Keratinocyte (primary cell): ENCODE results near the gene ASRGL1. TPM values are rescaled to one million over a fixed set of nuclear protein-coding genes. Genes with fewer than 3 reads are reported as not detected.

Experiments used
- DNase-seq: peaks from one replicate; pipeline ENCODE4 v3.0.0-alpha.2; 2011; ENCODE audit warnings: low read depth, missing footprints, low spot score
- FAIRE-seq: peaks from 2 replicates; lab custom pipeline; 2011; peaks lifted over from hg19 to GRCh38; lab: Jason Lieb, UNC
- H2AFZ ChIP-seq: 2 replicates; pipeline ENCODE4 v1.6.0; 2012; ENCODE audit warnings: low read length, control low read depth, inconsistent platforms; ENCODE audit not compliant: control insufficient read depth
- H3K27ac ChIP-seq: 2 replicates; pipeline ENCODE4 v1.5.1; 2011; ENCODE audit warnings: low read length; ENCODE audit not compliant: control insufficient read depth, insufficient read depth
- H3K27me3 ChIP-seq: 3 replicates; pipeline ENCODE4 v1.6.0; 2011; ENCODE audit warnings: low read length; ENCODE audit not compliant: control insufficient read depth, insufficient read depth; ENCODE audit errors: extremely low read depth
- H3K36me3 ChIP-seq, 2 experiments: 2 replicates in 1 of 2; 3 replicates in 1 of 2; pipeline ENCODE4 v1.5.1; 2011; ENCODE audit warnings: low read length in 2 of 2, mild to moderate bottlenecking in 1 of 2; ENCODE audit not compliant: control insufficient read depth in 2 of 2, insufficient read depth in 2 of 2; ENCODE audit errors: extremely low read depth in 1 of 2
- H3K4me1 ChIP-seq: 3 replicates; pipeline ENCODE4 v1.5.1; 2011; ENCODE audit warnings: low read length; ENCODE audit not compliant: control insufficient read depth, insufficient read depth; ENCODE audit errors: extremely low read depth
- H3K4me2 ChIP-seq: 3 replicates; pipeline ENCODE4 v1.6.0; 2011; ENCODE audit warnings: low read depth, low read length; ENCODE audit not compliant: control insufficient read depth, insufficient read depth; ENCODE audit errors: extremely low read depth
- H3K4me3 ChIP-seq, 3 experiments: fragments of 200-600 bp in 1 of 3; sonication (generic) in 1 of 3; 2 replicates in 2 of 3; 3 replicates in 1 of 3; pipeline ENCODE4 v1.5.1; 2011 to 2016; ENCODE audit warnings: low read length in 3 of 3, mild to moderate bottlenecking in 3 of 3, control low read depth in 2 of 3, inconsistent platforms in 1 of 3, low read depth in 1 of 3, mixed read lengths in 1 of 3, mixed run types in 1 of 3, moderate library complexity in 1 of 3; ENCODE audit not compliant: control insufficient read depth in 2 of 3, insufficient read depth in 2 of 3; ENCODE audit errors: extremely low read depth in 1 of 3
- H3K79me2 ChIP-seq: 2 replicates; pipeline ENCODE4 v1.6.0; 2012; ENCODE audit warnings: low read length; ENCODE audit not compliant: control insufficient read depth, insufficient read depth
- H3K9ac ChIP-seq: 3 replicates; pipeline ENCODE4 v1.6.0; 2011; ENCODE audit warnings: low read length; ENCODE audit not compliant: control insufficient read depth, insufficient read depth; ENCODE audit errors: extremely low read depth
- H3K9me1 ChIP-seq: 3 replicates; pipeline ENCODE4 v1.6.0; 2011; ENCODE audit warnings: low read length; ENCODE audit not compliant: control insufficient read depth, insufficient read depth; ENCODE audit errors: extremely low read depth
- H3K9me3 ChIP-seq: 2 replicates; pipeline ENCODE4 v1.5.1; 2012; ENCODE audit warnings: low read depth, low read length; ENCODE audit not compliant: control insufficient read depth
- H4K20me1 ChIP-seq: 3 replicates; pipeline ENCODE4 v1.6.0; 2011; ENCODE audit warnings: low read length; ENCODE audit not compliant: control insufficient read depth, insufficient read depth; ENCODE audit errors: extremely low read depth
- EZH2 ChIP-seq: IDR thresholded peaks from one replicate; pipeline ENCODE4 v1.6.1; 2012; ENCODE audit warnings: inconsistent platforms, mild to moderate bottlenecking, low read length, moderate library complexity
- dilution Hi-C: fragments of 300-500 bp; cut with MboI; formaldehyde crosslinking; loops from one replicate; pipeline ENCODE4 v1.7.0; 2020; ENCODE audit warnings: low sequenced_read_pairs; ENCODE audit not compliant: extremely low pct_ligation_motif_present
- polyA plus RNA-seq, 5 experiments: library from polyadenylated mRNA; depleted of rRNA in 3 of 5; stranded (reverse) in 3 of 5; stranded (forward) in 1 of 5; unstranded in 1 of 5; fragments of >200 nt; gene quantifications; 1 replicate in 1 of 5; 2 replicates in 3 of 5; 3 replicates in 1 of 5; pipeline versions ENCODE4 v1.2.1 to v1.2.3, GENCODE V29; 2011 to 2012; ENCODE audit warnings: missing spikeins in 2 of 5, low read depth in 1 of 5, low replicate concordance in 1 of 5
- TF ChIP-seq, protein P1 (sequence below), 3 experiments: IDR thresholded peaks in 1 of 3; conservative IDR thresholded peaks in 1 of 3; optimal IDR thresholded peaks in 1 of 3; 2 replicates in 2 of 3; 3 replicates in 1 of 3; pipeline versions ENCODE3 to v1.5.1; 2011; ENCODE audit warnings: low read length in 3 of 3, mild to moderate bottlenecking in 3 of 3, moderate library complexity in 2 of 3, control low read depth in 1 of 3, inconsistent platforms in 1 of 3; ENCODE audit not compliant: insufficient read depth in 2 of 3; ENCODE audit errors: extremely low read depth in 1 of 3

Gene ASRGL1
- polyA plus RNA-seq, 1 donor (not counting 4 experiments of a cell fraction or from before 2014, with no cell fraction given): 0.05 TPM

DNA sequence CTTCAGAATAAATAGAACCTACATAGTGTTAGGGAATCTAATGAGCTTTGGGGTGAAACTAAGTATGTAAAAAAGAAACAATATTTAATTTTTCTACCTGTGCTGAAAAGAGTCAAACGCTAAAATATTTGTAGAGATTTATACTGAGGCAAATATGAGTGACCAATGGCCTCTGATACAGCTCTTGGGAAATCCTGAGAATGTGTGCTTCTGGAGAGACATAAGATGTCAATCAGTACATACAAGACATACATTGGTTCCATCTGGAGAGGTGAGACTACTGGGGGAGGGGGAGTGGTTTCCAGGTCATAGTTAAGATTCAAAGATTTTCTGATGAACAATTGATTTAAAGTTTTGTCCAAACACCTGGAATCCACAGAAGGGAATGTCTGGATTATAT, 970 bp downstream of the ASRGL1 start:
- Histone ChIP-seq H3K9ac (no peak overlapping the region), H3K9me3 (no peaks in the 10 kb centered on the region), H3K9me1 (no peaks in the 10 kb centered on the region), H3K79me2 (no peaks in the 10 kb centered on the region), H3K4me2 (peak overlapping the region; percentile 91), H3K4me1 (peaks cover 7% of the 10 kb centered on the region), H3K27me3 (peaks cover 28% of the 10 kb centered on the region), H4K20me1 (no peaks in the 10 kb centered on the region), H3K36me3 (no peaks in the 10 kb centered on the region), H3K27ac (no peak overlapping the region), H2AFZ (no peak overlapping the region), H3K4me3 (peak overlapping the region in 1 of 3 experiments; percentile 71)
- DNase-seq (no peak), FAIRE-seq (no peak)
- dilution Hi-C loops: no loop called here
- TF ChIP-seq, protein P1, sequence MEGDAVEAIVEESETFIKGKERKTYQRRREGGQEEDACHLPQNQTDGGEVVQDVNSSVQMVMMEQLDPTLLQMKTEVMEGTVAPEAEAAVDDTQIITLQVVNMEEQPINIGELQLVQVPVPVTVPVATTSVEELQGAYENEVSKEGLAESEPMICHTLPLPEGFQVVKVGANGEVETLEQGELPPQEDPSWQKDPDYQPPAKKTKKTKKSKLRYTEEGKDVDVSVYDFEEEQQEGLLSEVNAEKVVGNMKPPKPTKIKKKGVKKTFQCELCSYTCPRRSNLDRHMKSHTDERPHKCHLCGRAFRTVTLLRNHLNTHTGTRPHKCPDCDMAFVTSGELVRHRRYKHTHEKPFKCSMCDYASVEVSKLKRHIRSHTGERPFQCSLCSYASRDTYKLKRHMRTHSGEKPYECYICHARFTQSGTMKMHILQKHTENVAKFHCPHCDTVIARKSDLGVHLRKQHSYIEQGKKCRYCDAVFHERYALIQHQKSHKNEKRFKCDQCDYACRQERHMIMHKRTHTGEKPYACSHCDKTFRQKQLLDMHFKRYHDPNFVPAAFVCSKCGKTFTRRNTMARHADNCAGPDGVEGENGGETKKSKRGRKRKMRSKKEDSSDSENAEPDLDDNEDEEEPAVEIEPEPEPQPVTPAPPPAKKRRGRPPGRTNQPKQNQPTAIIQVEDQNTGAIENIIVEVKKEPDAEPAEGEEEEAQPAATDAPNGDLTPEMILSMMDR (optimal IDR thresholded peaks at IDR 0.05 in 1 of 3, IDR thresholded peaks at IDR 0.05 in 1 of 3, conservative IDR thresholded peaks at IDR 0.05 in 1 of 3; ENCODE audit: extremely low read depth in 1 of 3, insufficient read depth in 2 of 3, low read length in 3 of 3): no peak
- no peak for TF ChIP-seq EZH2

DNA sequence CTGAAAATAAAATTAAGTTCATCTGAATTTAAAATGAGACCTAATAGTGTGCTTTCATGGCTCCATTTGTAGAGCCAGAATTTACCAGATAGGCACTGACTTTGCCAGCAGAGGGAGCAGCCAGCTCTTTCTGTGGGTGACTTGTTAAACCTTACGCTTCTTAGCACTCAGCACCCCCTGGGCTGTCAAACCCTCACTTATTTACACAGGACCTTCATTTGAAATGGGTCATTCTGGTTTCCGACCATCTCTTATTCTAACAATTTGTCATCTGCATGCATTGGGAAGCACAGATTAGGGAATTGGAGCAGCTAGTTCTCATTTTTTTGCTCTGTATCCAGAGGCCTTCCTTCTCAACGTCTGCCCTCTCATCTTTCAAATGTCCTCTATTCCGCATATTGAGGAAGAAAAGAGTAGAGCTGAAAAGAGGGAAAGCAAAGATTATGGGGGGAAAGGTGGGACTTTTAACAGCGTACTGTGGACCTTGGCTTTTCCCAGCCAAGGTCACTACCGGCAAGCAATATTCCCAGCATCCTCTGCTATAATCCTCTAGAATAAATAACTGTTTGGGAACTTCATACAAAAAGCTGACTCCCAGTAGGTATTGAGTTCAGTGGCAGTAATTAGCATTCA, 3.1 kb downstream of the ASRGL1 start:
- FAIRE-seq: no peak
- no peak overlapping the region for H3K27ac ChIP-seq

More for the DNA sequence above, 3.1 kb downstream of the ASRGL1 start:
- DNase-seq: no peak
- dilution Hi-C loops: no loop called here
- Histone ChIP-seq H3K9me3 (no peaks in the 10 kb centered on the region), H3K27me3 (peaks cover 28% of the 10 kb centered on the region), H3K9me1 (no peaks in the 10 kb centered on the region), H3K36me3 (no peaks in the 10 kb centered on the region), H3K4me2 (no peak overlapping the region), H2AFZ (no peak overlapping the region), H4K20me1 (no peaks in the 10 kb centered on the region), H3K9ac (no peak overlapping the region), H3K4me1 (peaks cover 7% of the 10 kb centered on the region), H3K79me2 (no peaks in the 10 kb centered on the region), H3K4me3 (no peak overlapping the region)
- TF ChIP-seq, protein P1 (optimal IDR thresholded peaks at IDR 0.05 in 1 of 3, IDR thresholded peaks at IDR 0.05 in 1 of 3, conservative IDR thresholded peaks at IDR 0.05 in 1 of 3; ENCODE audit: extremely low read depth in 1 of 3, insufficient read depth in 2 of 3, low read length in 3 of 3): peak; percentile 67 to 74 (median 71)
- no peak for TF ChIP-seq EZH2
